A549 (cell line): ENCODE data around the gene SSTR3. TPM values are rescaled to one million over a fixed set of nuclear protein-coding genes. Genes with fewer than 3 reads are reported as not detected.

Source experiments
- ATAC-seq, 2 experiments: fragments of 200-7000 bp in 1 of 2; fragments of >200 bp in 1 of 2; cut with Nextera tagmentation in 1 of 2; cut with Tn5 transposase in 1 of 2; 3 replicates each; pipeline versions ENCODE4 v1.8.0 to v1.9.1; 2018 to 2020; ENCODE audit warnings: mild to moderate bottlenecking in 1 of 2, moderate library complexity in 1 of 2
- CTCF ChIA-PET: fragments of 300-600 bp; sonication (Branson Sonifier 250); formaldehyde crosslinking; extraction: SDS; loops from one replicate; lab custom pipeline; 2021; ENCODE audit warnings: antibody characterized with exemption, inconsistent platforms; lab: Yijun Ruan, JAX
- POLR2A ChIA-PET: fragments of 350-600 bp; formaldehyde crosslinking; extraction: SDS; loops from one replicate; lab custom pipeline; 2021; ENCODE audit warnings: antibody characterized with exemption, inconsistent platforms; lab: Yijun Ruan, JAX
- DNase-seq, 2 experiments: peaks; one replicate each; pipeline versions ENCODE4 v3.0.0 to v3.0.0-alpha.2; 2011 to 2016; ENCODE audit warnings: low read depth in 1 of 2, low spot score in 1 of 2
- FAIRE-seq: peaks from 2 replicates; lab custom pipeline; 2011; peaks lifted over from hg19 to GRCh38; lab: Jason Lieb, UNC
- H3K27ac ChIP-seq, 2 experiments: fragments of >200 bp; sonication (Bioruptor Twin); formaldehyde crosslinking; 3 replicates each; pipeline ENCODE4 v1.5.1; 2016 to 2017
- H3K4me1 ChIP-seq: fragments of >200 bp; sonication (Bioruptor Twin); formaldehyde crosslinking; 3 replicates; pipeline ENCODE4 v1.6.1; 2016
- H3K4me2 ChIP-seq: fragments of >200 bp; sonication (Bioruptor Twin); formaldehyde crosslinking; 3 replicates; pipeline ENCODE4 v1.6.1; 2016
- H3K4me3 ChIP-seq: fragments of >200 bp; sonication (Bioruptor Twin); formaldehyde crosslinking; 3 replicates; pipeline ENCODE4 v1.5.1; 2016
- H3K9me3 ChIP-seq: fragments of >200 bp; sonication (Bioruptor Twin); formaldehyde crosslinking; 3 replicates; pipeline ENCODE4 v1.6.1; 2016
- ATOH8 ChIP-seq: fragments of 250-450 bp; sonication (Bioruptor Pico); IDR thresholded peaks from 2 replicates; pipeline ENCODE4 v1.5.0; 2020; ENCODE audit warnings: low read depth, mild to moderate bottlenecking, moderate library complexity
- BHLHE40 ChIP-seq: IDR thresholded peaks from 2 replicates; pipeline ENCODE4 v1.6.1; 2012; ENCODE audit warnings: low read depth, low read length, inconsistent platforms
- CEBPB ChIP-seq, 2 experiments: fragments of >200 bp in 1 of 2; sonication (Bioruptor Twin) in 1 of 2; formaldehyde crosslinking in 1 of 2; IDR thresholded peaks; 2 replicates each; pipeline ENCODE4 v1.6.1; 2012 to 2016
- CHD4 ChIP-seq: fragments of 200-600 bp; sonication (generic); IDR thresholded peaks from 2 replicates; pipeline ENCODE4 v1.6.1; 2016; ENCODE audit warnings: antibody characterized with exemption, mild to moderate bottlenecking, borderline replicate concordance
- E2F6 ChIP-seq: IDR thresholded peaks from 2 replicates; pipeline ENCODE4 v1.6.1; 2012; ENCODE audit warnings: low read depth, borderline replicate concordance
- HOXA7 ChIP-seq: fragments of 250-450 bp; sonication (Bioruptor Pico); IDR thresholded peaks from 2 replicates; pipeline ENCODE4 v1.5.0; 2020; ENCODE audit warnings: mild to moderate bottlenecking, moderate library complexity
- KDM1A ChIP-seq: fragments of 200-600 bp; sonication (generic); IDR thresholded peaks from 2 replicates; pipeline ENCODE4 v1.6.1; 2016; ENCODE audit warnings: low read depth, mild to moderate bottlenecking
- KDM5A ChIP-seq: fragments of 200-600 bp; sonication (generic); IDR thresholded peaks from 2 replicates; pipeline ENCODE4 v1.6.1; 2016; ENCODE audit warnings: antibody characterized with exemption, mild to moderate bottlenecking
- MAZ ChIP-seq: fragments of 150-350 bp; IDR thresholded peaks from 2 replicates; pipeline ENCODE4 v1.6.1; 2014; ENCODE audit warnings: antibody characterized with exemption, low read depth, low read length, borderline replicate concordance
- POLR2A ChIP-seq: IDR thresholded peaks from 2 replicates; pipeline ENCODE4 v1.6.1; 2012; ENCODE audit warnings: mild to moderate bottlenecking, low read length
- POLR2AphosphoS2 ChIP-seq: conservative IDR thresholded peaks from 2 replicates; pipeline ENCODE4 v1.6.1; 2012; ENCODE audit warnings: low read length, improper control_type of control experiment, inconsistent platforms
- RAD21 ChIP-seq, 2 experiments: fragments of >200 bp in 1 of 2; sonication (Bioruptor Twin) in 1 of 2; formaldehyde crosslinking in 1 of 2; IDR thresholded peaks in 1 of 2; conservative IDR thresholded peaks in 1 of 2; 2 replicates in 1 of 2; 3 replicates in 1 of 2; pipeline ENCODE4 v1.6.1; 2012 to 2018; ENCODE audit warnings: inconsistent platforms in 1 of 2
- RCOR1 ChIP-seq: fragments of 150-350 bp; IDR thresholded peaks from 2 replicates; pipeline ENCODE4 v1.6.1; 2014; ENCODE audit warnings: antibody characterized with exemption, low read length, low read depth
- RFX5 ChIP-seq: fragments of 450-650 bp; IDR thresholded peaks from 2 replicates; pipeline ENCODE4 v1.7.1; 2014; ENCODE audit warnings: antibody characterized with exemption, mild to moderate bottlenecking, moderate library complexity
- SMC3 ChIP-seq: fragments of >200 bp; sonication (Bioruptor Twin); formaldehyde crosslinking; IDR thresholded peaks from 3 replicates; pipeline ENCODE4 v1.6.1; 2018; ENCODE audit warnings: inconsistent platforms
- SREBF2 ChIP-seq: fragments of 450-650 bp; IDR thresholded peaks from 2 replicates; pipeline ENCODE4 v1.6.1; 2014; ENCODE audit warnings: mild to moderate bottlenecking, moderate library complexity
- TFCP2L1 ChIP-seq: fragments of 250-450 bp; sonication (Bioruptor Pico); IDR thresholded peaks from 2 replicates; pipeline ENCODE4 v1.5.0; 2021; ENCODE audit warnings: mild to moderate bottlenecking
- ZC3H11A ChIP-seq: fragments of 450-650 bp; IDR thresholded peaks from 2 replicates; pipeline ENCODE4 v1.6.1; 2014; ENCODE audit warnings: antibody characterized with exemption, mild to moderate bottlenecking
- ZSCAN20 ChIP-seq: fragments of 250-450 bp; sonication (Bioruptor Pico); IDR thresholded peaks from 2 replicates; pipeline ENCODE4 v1.8.0; 2022; ENCODE audit warnings: mild to moderate bottlenecking, moderate library complexity
- WGBS: methylation state at CpG from one replicate; pipeline ENCODE4 v1.1.6; 2017; ENCODE audit errors: missing lambda C conversion rate; 5-methylcytosine and 5-hydroxymethylcytosine counted together
- polyA plus RNA-seq, 4 experiments: library from polyadenylated mRNA; depleted of rRNA in 3 of 4; stranded (reverse); fragments of >200 nt; fragmentation: RNase III in 1 of 4; extraction: RNeasy Plus Mini Kit Qiagen cat#74134 plus additional on column Dnase treatment in 1 of 4; gene quantifications; 2 replicates in 3 of 4; 3 replicates in 1 of 4; pipeline ENCODE4 v1.2.3, GENCODE V29; 2011 to 2017
- TF ChIP-seq, protein P1 (sequence below): fragments of 450-650 bp; IDR thresholded peaks from 2 replicates; pipeline ENCODE4 v1.6.1; 2014; ENCODE audit warnings: antibody characterized with exemption

Gene SSTR3
- polyA plus RNA-seq, 2 of the 4 experiments (the other 2 are of a cell fraction), result not detected

DNA sequence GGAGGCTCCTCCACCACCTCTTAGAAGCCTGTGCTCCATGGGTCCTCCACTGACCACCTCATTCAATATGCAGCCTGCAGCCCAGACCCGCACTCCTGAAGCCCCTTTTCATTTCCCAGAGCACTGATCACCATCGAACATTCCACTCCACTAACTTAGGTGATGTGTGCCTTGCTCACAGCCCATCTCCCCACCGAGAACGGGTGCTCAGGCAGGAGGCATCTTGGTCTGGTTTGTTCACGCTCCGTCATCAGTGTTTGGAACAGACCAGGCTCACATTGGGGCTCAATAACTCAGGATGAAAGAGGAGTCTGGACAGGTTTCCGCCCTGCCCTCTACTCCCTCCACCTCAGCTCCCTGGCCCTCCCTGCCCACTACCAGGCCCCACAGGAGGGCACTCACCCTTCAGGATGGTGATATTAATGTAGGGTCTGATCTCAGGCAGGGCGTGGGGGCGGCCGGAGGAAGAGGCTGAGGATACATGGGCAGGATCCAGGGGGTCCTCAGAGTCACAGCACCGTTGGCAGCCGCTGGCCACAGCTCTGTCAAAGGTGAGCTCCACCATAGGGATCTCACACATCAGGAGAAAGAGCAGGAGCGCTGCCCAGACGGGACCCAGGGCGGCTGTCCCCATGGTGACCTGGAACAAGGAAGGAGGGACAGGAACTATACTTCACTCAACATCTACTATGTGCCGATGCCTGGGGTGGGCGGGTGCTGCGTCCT, 27.3 kb downstream of the SSTR3 start:
- POLR2A ChIA-PET, result no interaction called here
- TF ChIP-seq CHD4 (no peak), KDM5A (no peak), POLR2AphosphoS2 (no peak), SREBF2 (no peak), BHLHE40 (no peak)
- TF ChIP-seq, protein P1, sequence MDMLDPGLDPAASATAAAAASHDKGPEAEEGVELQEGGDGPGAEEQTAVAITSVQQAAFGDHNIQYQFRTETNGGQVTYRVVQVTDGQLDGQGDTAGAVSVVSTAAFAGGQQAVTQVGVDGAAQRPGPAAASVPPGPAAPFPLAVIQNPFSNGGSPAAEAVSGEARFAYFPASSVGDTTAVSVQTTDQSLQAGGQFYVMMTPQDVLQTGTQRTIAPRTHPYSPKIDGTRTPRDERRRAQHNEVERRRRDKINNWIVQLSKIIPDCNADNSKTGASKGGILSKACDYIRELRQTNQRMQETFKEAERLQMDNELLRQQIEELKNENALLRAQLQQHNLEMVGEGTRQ, result no peak
- ATAC-seq (no peak), FAIRE-seq (no peak), DNase-seq (no peak)
- no peak overlapping the region for H3K4me3 ChIP-seq
- peak overlapping the region in 1 of 2 experiments; percentile 99; a peak in 4 of 6 replicates for H3K27ac ChIP-seq
- H3K4me2 ChIP-seq, result no peak overlapping the region
- WGBS, result 92% methylated on average over 15 of the region's 18 CpGs
- H3K9me3 ChIP-seq, result no peaks in the 10 kb centered on the region
- H3K4me1 ChIP-seq, result peaks cover 68% of the 10 kb centered on the region
- CTCF ChIA-PET, result interaction anchor here (0.7 to 3.2 kb wide), 3 partner anchors 11 to 19 kb away, joined by 3 to 18 read pairs (median 5); no protein-coding TSS in a partner anchor

DNA sequence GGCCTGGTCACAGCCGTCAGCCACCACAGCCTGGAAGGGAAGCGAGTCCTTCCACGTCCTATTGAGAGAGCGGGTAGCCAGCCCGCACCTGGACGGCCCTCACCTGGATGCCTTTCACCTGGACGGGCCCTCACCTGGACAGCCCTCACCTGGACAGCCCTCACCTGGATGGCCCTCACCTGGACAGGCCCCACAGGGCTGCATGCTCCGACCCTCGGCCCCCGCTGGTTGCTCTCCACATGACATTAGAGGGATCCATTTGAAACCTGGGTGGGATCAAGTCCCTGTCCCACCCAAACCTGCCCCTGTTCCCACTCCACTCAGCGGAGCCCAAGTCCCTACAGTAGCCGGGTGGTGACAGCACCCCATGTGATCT, 27.9 kb downstream of the SSTR3 start:
- TF ChIP-seq RFX5 (no peak), HOXA7 (CRISPR knock-in tag) (no peak), KDM1A (no peak), MAZ (no peak), ZC3H11A (no peak), SREBF2 (no peak), RCOR1 (no peak), POLR2A (no peak), SMC3 (no peak), ZSCAN20 (CRISPR knock-in tag) (no peak), ATOH8 (CRISPR knock-in tag) (no peak), CEBPB (IDR thresholded peaks at IDR 0.05) (no peak), RAD21 (conservative IDR thresholded peaks at IDR 0.05 in 1 of 2, IDR thresholded peaks at IDR 0.05 in 1 of 2) (no peak), TFCP2L1 (CRISPR knock-in tag) (no peak)
- POLR2A ChIA-PET, result no interaction called here
- 79% methylated on average over 6 of the region's 12 CpGs for WGBS
- no peaks in the 10 kb centered on the region for H3K9me3 ChIP-seq
- H3K4me3 ChIP-seq, result no peak overlapping the region
- FAIRE-seq (no peak), DNase-seq (no peak), ATAC-seq (no peak)
- no peak overlapping the region for H3K4me2 ChIP-seq
- CTCF ChIA-PET, result interaction anchor here (0.7 to 3.2 kb wide), 5 partner anchors 10 to 21 kb away, joined by 3 to 18 read pairs (median 5); no protein-coding TSS in a partner anchor
- peak overlapping the region in 1 of 2 experiments; percentile 99; a peak in 2 of 6 replicates for H3K27ac ChIP-seq
- H3K4me1 ChIP-seq, result peaks cover 68% of the 10 kb centered on the region

- CTCF ChIA-PET, result interaction anchor here (1.1 to 3.2 kb wide), 5 partner anchors 8 to 20 kb away, joined by 3 to 18 read pairs (median 5); no protein-coding TSS in a partner anchor
- H3K27ac ChIP-seq, result peak overlapping the region; percentile 15 to 99; a peak in 3 of 6 replicates
- ATAC-seq, result no peak
- WGBS, result 75% methylated on average over 12 of the region's 17 CpGs
- H3K4me1 ChIP-seq, result peaks cover 68% of the 10 kb centered on the region
- TF ChIP-seq E2F6, result no peak
- peak in 1 of 2 experiments; percentile 18; a peak in 1 of 5 replicates for TF ChIP-seq RAD21 (conservative IDR thresholded peaks at IDR 0.05 in 1 of 2, IDR thresholded peaks at IDR 0.05 in 1 of 2)
- TF ChIP-seq KDM5A, result no peak
- no peak for FAIRE-seq
- no peak for DNase-seq
- no peak overlapping the region for H3K4me3 ChIP-seq
- H3K4me2 ChIP-seq, result 0 out of 3 replicates have a peak overlapping the region, but pooled peaks have one; percentile 10
- POLR2A ChIA-PET, result interaction anchor here (1.0 kb wide), 1 partner anchor 16 kb away, joined by 3 read pairs; no protein-coding TSS in a partner anchor
- no peaks in the 10 kb centered on the region for H3K9me3 ChIP-seq
Observed at GRCh38 chr22:37183432-37184379, 28.6 kb downstream of the SSTR3 start.
